IMR-90 (cell line): ENCODE results near the gene GPRIN3.

ENCODE experiments used
- CHD1 ChIP-seq: IDR thresholded peaks from 2 replicates; pipeline ENCODE4 v1.6.1; 2012; ENCODE audit warnings: low read depth, low read length, improper control_type of control experiment
- CTCF ChIP-seq: conservative IDR thresholded peaks from 2 replicates; pipeline ENCODE4 v1.5.1; 2012; ENCODE audit warnings: mild to moderate bottlenecking, low read depth, low read length, improper control_type of control experiment
- FOS ChIP-seq: fragments of 150-350 bp; IDR thresholded peaks from 2 replicates; pipeline ENCODE4 v1.6.1; 2016; ENCODE audit warnings: low read depth, low read length
- POLR2A ChIP-seq: IDR thresholded peaks from 2 replicates; pipeline ENCODE4 v1.6.1; 2012; ENCODE audit warnings: mild to moderate bottlenecking, low read depth, low read length
- RAD21 ChIP-seq: IDR thresholded peaks from 2 replicates; pipeline ENCODE4 v1.6.1; 2012; ENCODE audit warnings: low read length, improper control_type of control experiment
- RCOR1 ChIP-seq: IDR thresholded peaks from 2 replicates; pipeline ENCODE4 v1.6.1; 2012; ENCODE audit warnings: mild to moderate bottlenecking, low read length, improper control_type of control experiment; ENCODE audit not compliant: insufficient replicate concordance

- no peak for TF ChIP-seq CTCF
- TF ChIP-seq POLR2A, result no peak
- TF ChIP-seq RCOR1, result no peak
- no peak for TF ChIP-seq FOS
- no peak for TF ChIP-seq RAD21
- no peak for TF ChIP-seq CHD1
Observed at GRCh38 chr4:89298155-89298554, 9.4 kb downstream of the GPRIN3 start.
